CD4-positive, alpha-beta T cell treated with Interferon gamma for 1 hour (primary cell): Measurements from ENCODE around the gene TNIP1.
A peak's percentile ranks its signal among the peaks of the same experiment; 100 is the strongest.

ENCODE experiments used
- DNase-seq: peaks from one replicate; pipeline ENCODE4 v3.0.0-alpha.2; 2020

TNIP1 gene

GRCh38 chr5:151104795-151105194, 24.0 kb upstream of the TNIP1 start:
- DNase-seq, result no peak

- no peak for DNase-seq
Observed at GRCh38 chr5:151101746-151102145, 20.9 kb upstream of the TNIP1 start.

GRCh38 chr5:151101151-151101550, 20.3 kb upstream of the TNIP1 start:
- DNase-seq, result no peak

- DNase-seq, result no peak
Observed at GRCh38 chr5:151100681-151101080, 19.8 kb upstream of the TNIP1 start.

DNA sequence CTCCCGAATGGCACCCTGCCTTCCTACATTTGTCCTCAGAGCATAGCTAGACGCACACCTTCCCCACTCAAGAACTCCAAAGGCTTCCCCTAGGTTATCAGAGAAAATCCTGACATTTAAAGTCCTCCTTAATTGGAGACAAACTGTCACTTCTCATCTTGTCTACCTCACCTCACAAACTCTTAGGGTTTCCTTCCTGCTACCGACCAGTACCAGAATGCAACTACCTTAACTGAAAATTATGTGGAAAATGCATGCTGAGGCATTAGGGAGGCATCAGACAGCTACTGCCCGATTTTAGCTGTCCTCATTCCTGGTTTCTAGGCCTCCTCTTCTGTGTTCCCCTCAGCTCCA, 17.9 kb upstream of the TNIP1 start:
- DNase-seq, result no peak

GRCh38 chr5:151097820-151098767, 17.3 kb upstream of the TNIP1 start:
- peak; percentile 18 for DNase-seq

DNA sequence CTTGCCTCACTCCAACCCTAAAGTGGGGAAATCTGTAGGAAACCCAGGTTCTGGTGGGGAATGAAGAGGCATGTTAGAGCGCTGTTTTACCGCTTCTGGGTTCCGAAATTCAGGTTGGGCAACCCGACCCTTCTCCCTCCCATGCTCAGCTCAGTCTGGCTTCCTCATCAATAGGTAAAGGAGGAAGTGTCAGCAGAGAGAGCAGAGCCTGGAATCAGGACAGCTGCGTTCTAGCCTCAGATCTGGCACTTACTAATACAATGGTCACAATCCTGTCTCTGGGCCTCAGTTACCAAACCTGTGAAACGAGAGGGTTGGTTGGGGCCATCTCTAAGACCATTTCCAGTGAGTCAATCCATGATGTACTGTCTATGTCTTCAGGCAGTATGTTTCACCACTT, 16.2 kb upstream of the TNIP1 start:
- no peak for DNase-seq

DNA sequence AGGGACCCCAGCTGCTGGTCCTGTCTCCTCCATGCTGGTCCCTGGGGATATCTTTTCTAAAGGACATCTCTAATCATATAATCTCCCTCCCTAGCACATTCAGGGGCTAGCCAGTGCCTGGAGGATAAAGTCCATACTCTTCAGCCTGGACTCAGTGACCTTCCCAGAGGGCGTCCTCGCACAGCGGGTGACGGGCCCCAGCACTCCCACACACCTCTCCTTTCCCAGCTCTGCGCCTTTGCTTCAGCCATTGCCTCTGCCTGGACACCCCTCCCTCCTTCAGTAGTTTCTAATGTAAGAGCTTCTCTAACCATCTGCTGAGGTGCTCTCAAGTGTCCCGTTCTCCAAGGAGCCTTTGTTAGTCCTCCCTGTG, 15.2 kb upstream of the TNIP1 start:
- DNase-seq, result no peak

GRCh38 chr5:151095341-151096000, 14.6 kb upstream of the TNIP1 start:
- no peak for DNase-seq

DNA sequence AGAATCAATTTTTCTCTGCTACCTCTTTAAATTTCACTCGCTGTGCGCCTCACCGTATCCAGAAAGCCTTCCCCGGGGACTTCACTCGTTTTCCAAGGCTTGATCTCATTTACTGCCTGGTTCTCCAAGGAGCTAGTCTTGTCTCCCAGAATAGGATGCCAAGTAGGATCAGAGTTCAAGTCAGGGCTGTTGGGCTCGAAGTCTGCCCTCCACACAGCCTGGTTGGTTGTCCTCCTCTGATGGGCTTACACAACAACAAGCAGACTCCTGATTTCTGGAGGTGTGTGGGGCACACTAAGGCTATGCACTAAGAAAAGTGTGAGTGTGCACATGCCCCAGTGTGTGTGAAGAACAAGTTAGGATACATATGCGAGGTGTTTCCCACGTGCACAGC, 14.0 kb upstream of the TNIP1 start:
- no peak for DNase-seq

GRCh38 chr5:151094030-151094851, 13.4 kb upstream of the TNIP1 start:
- DNase-seq, result peak; percentile 74

- peak; percentile 40 for DNase-seq
Observed at GRCh38 chr5:151093476-151093889, 12.6 kb upstream of the TNIP1 start.

- DNase-seq, result peak; percentile 55
Observed at GRCh38 chr5:151092762-151093161, 11.9 kb upstream of the TNIP1 start.

GRCh38 chr5:151089726-151090125, 8.9 kb upstream of the TNIP1 start:
- DNase-seq, result no peak

DNA sequence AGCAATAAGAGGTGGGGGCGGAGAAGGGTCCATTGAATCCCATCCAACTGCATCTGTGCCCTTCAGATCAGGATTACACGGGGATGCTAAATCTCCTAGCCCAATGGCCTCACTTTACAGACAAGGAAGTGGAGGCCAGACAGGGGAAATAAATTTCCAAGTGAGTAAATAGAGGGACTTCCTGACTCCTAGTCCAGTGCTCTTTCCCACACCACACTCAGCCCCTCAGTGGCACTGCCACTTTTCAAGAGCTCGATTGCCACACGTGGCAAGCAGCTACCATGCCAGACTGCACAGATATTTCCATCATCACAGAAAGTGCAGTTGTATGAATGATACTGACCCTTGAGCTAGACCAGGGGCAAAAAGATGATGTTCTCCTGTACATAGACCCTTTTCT, 8.2 kb upstream of the TNIP1 start:
- no peak for DNase-seq

DNA sequence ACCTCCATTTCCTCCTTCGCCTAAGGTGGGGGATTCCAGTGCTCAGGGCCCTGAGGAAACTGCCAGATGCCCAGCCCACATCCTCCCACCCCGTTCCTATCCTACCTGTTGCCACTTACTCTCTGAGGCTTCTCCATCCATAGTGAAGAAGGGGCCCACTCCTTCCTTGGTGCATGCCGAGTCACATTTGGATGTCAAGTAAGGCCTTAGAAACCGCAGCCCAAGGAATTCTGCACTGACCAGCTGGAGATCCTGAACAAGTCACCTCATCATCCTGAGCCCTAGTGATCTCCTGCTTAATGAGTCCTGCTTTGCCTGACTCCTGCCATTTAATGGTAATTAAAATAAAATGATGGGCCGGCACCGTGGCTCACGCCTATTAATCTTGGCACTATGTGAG, 6.7 kb upstream of the TNIP1 start:
- no peak for DNase-seq

DNA sequence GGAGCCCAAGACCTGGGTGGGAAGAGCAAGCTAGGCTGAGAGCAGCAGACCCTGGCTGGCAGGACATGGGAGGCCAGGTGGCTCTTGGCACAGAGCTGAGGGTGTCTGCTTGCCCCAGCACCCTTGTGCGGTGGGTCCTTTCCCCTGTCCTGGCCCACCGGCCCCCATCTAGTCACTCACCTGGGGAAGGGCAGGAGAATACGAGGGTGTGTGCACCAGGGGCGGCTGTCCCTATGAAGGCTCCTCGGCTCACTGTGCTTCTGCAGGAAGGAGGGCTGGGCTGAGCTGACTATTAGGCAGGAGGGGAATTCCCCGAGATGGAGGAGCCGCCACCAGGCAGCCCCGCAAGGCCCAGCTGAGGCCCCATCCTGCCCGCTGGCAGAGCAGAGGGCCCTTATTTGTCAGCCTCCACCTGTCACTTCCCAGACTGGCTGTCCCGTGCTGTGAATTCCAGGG, 6.1 kb upstream of the TNIP1 start:
- DNase-seq, result peak; percentile 62

DNA sequence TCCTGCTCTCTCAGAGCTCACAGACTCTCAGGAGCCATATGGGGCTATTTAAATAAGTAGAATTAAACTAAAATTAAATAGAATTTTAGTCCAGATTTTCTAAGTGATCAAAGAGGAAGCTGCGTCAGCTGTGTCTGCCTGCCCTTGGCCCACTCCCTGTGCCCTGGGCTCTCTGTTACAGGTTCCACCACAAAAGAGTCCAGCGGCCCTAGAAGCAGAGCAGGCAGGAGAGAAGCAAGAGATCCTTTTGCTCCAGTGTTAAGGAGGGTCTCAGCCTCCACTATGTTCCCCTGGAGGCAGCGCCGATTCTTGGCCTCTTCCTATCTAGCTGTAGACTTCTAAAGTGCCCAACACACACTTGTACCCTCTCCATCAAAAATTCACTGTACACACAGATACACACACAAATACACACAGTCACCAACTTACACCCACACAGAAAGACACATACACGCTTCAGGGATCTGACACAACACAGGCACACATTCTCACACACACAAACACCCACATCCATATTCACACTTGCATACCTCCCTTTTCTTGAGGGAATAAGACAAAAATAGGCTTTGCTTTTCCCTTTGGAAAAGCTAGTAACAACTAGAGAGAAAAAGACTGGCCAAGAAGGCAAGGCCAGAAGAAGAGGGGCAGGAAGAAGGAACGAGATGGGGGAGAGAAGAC, 5.5 kb upstream of the TNIP1 start:
- DNase-seq, result no peak

GRCh38 chr5:151085517-151086041, 4.7 kb upstream of the TNIP1 start:
- DNase-seq, result peak; percentile 64

DNA sequence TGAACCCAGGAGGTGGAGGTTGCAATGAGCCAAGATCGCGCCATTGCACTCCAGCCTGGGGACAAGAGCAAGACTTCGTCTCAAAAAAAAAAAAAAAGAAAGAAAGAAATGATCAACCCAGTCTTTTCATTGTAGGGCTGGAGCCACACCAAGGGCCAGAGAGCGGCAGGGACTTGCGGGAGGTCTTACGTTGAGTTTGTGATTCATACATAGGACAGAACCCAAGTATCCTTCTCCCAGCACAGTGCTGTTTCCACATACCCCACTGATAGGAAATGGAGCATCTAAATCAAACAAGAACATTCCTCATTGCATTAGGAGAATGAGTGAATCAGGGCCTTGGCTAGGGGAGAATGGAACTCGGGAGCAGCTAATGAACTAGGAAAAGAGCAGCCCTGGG, 3.5 kb upstream of the TNIP1 start:
- DNase-seq, result no peak

GRCh38 chr5:151083081-151083676, 2.3 kb upstream of the TNIP1 start:
- peak; percentile 63 for DNase-seq

GRCh38 chr5:151082282-151082902, 1.6 kb upstream of the TNIP1 start:
- no peak for DNase-seq
